Sigmoid colon (tissue), 4 donors: Measurements from ENCODE around the gene ABT1.

Experiments used
- CTCF ChIP-seq, 4 experiments: fragments of 450-650 bp in 3 of 4; fragments of 200-600 bp in 1 of 4; IDR thresholded peaks; one replicate each; pipeline ENCODE4 v1.5.1; 2016 to 2019; ENCODE audit warnings: antibody characterized with exemption in 4 of 4, mild to moderate bottlenecking in 3 of 4, moderate library complexity in 2 of 4
- EP300 ChIP-seq, 4 donors: sonication (generic); formaldehyde crosslinking; IDR thresholded peaks; one replicate each; pipeline ENCODE4 v1.6.1; 2017; ENCODE audit warnings: antibody characterized with exemption in 4 of 4
- POLR2A ChIP-seq, 2 donors: fragments of 450-650 bp; IDR thresholded peaks; one replicate each; pipeline ENCODE4 v1.6.1; 2016; ENCODE audit warnings: antibody characterized with exemption in 2 of 2, mild to moderate bottlenecking in 2 of 2, moderate library complexity in 2 of 2

GRCh38 chr6:26598267-26598666 is 1.5 kb downstream of the ABT1 start:
- TF ChIP-seq POLR2A (IDR thresholded peaks at IDR 0.05) (no peak), CTCF (IDR thresholded peaks at IDR 0.05) (no peak), EP300 (IDR thresholded peaks at IDR 0.05) (no peak)
